Testis (tissue), 3 donors: ENCODE results near the gene RERE. TPM values are rescaled to one million over a fixed set of nuclear protein-coding genes. Genes with fewer than 3 reads are reported as not detected.
"Not testable (repeated sequence)": the region's sequence is repeated elsewhere in the genome, so short reads cannot be mapped to it uniquely, and the experiment has no call there.

ENCODE experiments used
- DNase-seq: peaks from one replicate; pipeline ENCODE4 v3.0.0-alpha.2; 2019
- H3K27ac ChIP-seq, 2 donors: fragments of 200-600 bp; sonication (generic); one replicate each; pipeline ENCODE4 v1.5.1; 2019
- H3K27me3 ChIP-seq: fragments of 200-600 bp; sonication (generic); one replicate; pipeline ENCODE4 v1.5.1; 2019
- H3K36me3 ChIP-seq: fragments of 200-600 bp; sonication (generic); one replicate; pipeline ENCODE4 v1.5.1; 2017; ENCODE audit warnings: low read depth; ENCODE audit errors: missing control alignments
- H3K4me1 ChIP-seq: fragments of 200-600 bp; sonication (generic); one replicate; pipeline ENCODE4 v1.5.1; 2019
- H3K4me3 ChIP-seq, 2 donors: fragments of 200-600 bp; sonication (generic); one replicate each; pipeline ENCODE4 v1.5.1; 2017 to 2019
- H3K9me3 ChIP-seq: fragments of 200-600 bp; sonication (generic); one replicate; pipeline ENCODE4 v1.5.1; 2017
- CTCF ChIP-seq, 3 experiments: fragments of 450-650 bp in 2 of 3; fragments of 200-600 bp in 1 of 3; sonication (generic) in 1 of 3; IDR thresholded peaks; one replicate each; pipeline ENCODE4 v1.5.1; 2016 to 2019; ENCODE audit warnings: antibody characterized with exemption in 3 of 3, mild to moderate bottlenecking in 2 of 3, moderate library complexity in 1 of 3
- POLR2A ChIP-seq: fragments of 450-650 bp; IDR thresholded peaks from one replicate; pipeline ENCODE4 v1.6.1; 2017; ENCODE audit warnings: antibody characterized with exemption, mild to moderate bottlenecking, moderate library complexity
- WGBS, 2 donors: methylation state at CpG; one replicate each; pipeline ENCODE4 v1.1.5; 2018; 5-methylcytosine and 5-hydroxymethylcytosine counted together
- intact Hi-C: fragments of 100-400 bp; cut with DNase I; formaldehyde crosslinking; loops from one replicate; pipeline ENCODE4 v1.15.1; 2023; ENCODE audit warnings: low total_unique reads
- polyA plus RNA-seq: library from polyadenylated mRNA; stranded (reverse); fragments of 350-450 nt; fragmentation: Illumina TruSeq; extraction: RNeasy Lipid Tissue Mini Kit (QIAGEN cat#74804); gene quantifications from one replicate; pipeline ENCODE4 v1.2.3, GENCODE V29; 2014; ENCODE audit warnings: low read depth, low replicate concordance; ENCODE audit not compliant: insufficient read depth
- total RNA-seq, 2 donors: library from RNA; depleted of rRNA; stranded (reverse); fragments of >200 nt; gene quantifications; one replicate each; pipeline ENCODE4 v1.2.3, GENCODE V29; 2016

RERE gene
- total and polyA plus RNA-seq, 3 donors from 2014 or later: 90.8 to 229 (median 203) TPM

- Histone ChIP-seq H3K36me3 (no peaks in the 10 kb centered on the region), H3K27ac (no peak overlapping the region), H3K4me1 (peaks cover 32% of the 10 kb centered on the region), H3K4me3 (no peak overlapping the region), H3K27me3 (no peaks in the 10 kb centered on the region), H3K9me3 (no peaks in the 10 kb centered on the region)
- WGBS, 2 donors: 44 to 50% methylated on average over 1 of the region's 1 CpG
- no peak for TF ChIP-seq CTCF (IDR thresholded peaks at IDR 0.05)
- TF ChIP-seq POLR2A: no peak
- intact Hi-C loops: no loop called here
- no peak for DNase-seq
Measured at GRCh38 chr1:8595941-8596340, 221.5 kb downstream of the RERE start.

DNA sequence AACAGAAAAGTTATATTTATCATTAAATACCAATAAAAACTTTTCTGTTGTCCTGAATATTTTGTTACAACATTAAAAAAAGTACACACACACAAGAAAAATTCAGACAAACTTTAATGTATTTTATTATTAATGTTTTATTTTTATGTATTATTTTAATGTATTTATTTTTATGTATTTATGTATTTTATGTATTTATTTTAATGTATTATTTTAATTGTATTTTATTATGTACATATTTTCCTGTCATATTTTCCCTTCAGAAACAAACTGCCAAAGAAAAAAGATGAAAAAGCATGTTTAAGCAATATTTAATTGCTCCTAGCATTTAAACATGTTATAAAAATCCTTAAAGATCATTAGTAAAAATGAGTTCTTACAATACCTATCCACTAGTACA lies 222.1 kb downstream of the RERE start:
- Histone ChIP-seq H3K27me3 (no peaks in the 10 kb centered on the region), H3K4me1 (peaks cover 32% of the 10 kb centered on the region), H3K27ac (no peak overlapping the region), H3K4me3 (no peak overlapping the region), H3K36me3 (no peaks in the 10 kb centered on the region), H3K9me3 (no peaks in the 10 kb centered on the region)
- TF ChIP-seq CTCF (IDR thresholded peaks at IDR 0.05) (no peak), POLR2A (no peak)
- intact Hi-C loops: no loop called here
- DNase-seq: no peak

DNA sequence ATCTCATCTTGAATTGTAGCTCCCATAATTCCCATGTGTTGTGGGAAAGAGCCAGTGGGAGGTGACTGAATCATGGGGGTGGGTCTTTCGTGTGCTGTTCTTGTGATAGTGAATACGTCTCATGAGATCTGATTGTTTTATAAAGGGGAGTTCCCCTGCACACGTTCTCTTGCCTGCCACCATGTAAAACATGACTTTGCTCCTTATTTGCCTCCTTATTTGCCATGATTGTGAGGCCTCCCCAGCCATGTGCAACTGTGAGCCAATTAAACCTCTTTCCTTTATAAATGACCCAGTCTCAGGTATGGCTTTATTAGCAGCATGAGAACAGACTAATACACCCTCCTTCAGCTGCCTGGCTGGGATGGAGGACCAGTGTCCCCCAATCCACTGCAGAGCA lies 224.1 kb downstream of the RERE start:
- WGBS, 2 donors: 84 to 88% methylated on average over 3 of the region's 3 CpGs
- H3K9me3 ChIP-seq, H3K4me3 ChIP-seq, H3K27ac ChIP-seq, DNase-seq, H3K27me3 ChIP-seq, intact Hi-C loops, H3K36me3 ChIP-seq: not testable (repeated sequence)
- H3K4me1 ChIP-seq: peaks cover 22% of the 10 kb centered on the region

DNA sequence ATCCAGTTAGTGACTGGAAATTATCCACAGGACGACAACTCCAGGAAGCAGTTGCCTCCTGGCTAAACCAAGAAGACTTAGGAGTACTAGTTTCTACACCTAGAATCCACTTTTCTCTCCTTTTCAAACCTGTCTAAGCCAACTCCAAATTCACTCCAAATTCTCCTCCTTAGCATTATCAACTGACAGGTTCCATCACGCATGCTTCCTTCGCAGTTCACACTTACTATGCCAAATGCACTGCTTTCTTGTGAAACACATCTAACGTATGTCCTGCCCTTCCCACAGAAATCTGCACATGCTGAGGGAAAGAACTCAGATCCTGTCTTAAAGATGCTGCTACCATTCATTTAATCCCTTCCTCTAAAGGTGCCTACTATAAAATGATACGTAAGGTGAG lies 225.9 kb downstream of the RERE start:
- DNase-seq: no peak
- no peak for TF ChIP-seq POLR2A
- TF ChIP-seq CTCF (IDR thresholded peaks at IDR 0.05): no peak
- intact Hi-C loops: no loop called here
- Histone ChIP-seq H3K27me3 (no peaks in the 10 kb centered on the region), H3K27ac (no peak overlapping the region), H3K4me3 (no peak overlapping the region), H3K4me1 (peaks cover 15% of the 10 kb centered on the region), H3K36me3 (no peaks in the 10 kb centered on the region), H3K9me3 (no peaks in the 10 kb centered on the region)
- 91 to 94% methylated on average over 5 of the region's 5 CpGs for WGBS, 2 donors

DNA sequence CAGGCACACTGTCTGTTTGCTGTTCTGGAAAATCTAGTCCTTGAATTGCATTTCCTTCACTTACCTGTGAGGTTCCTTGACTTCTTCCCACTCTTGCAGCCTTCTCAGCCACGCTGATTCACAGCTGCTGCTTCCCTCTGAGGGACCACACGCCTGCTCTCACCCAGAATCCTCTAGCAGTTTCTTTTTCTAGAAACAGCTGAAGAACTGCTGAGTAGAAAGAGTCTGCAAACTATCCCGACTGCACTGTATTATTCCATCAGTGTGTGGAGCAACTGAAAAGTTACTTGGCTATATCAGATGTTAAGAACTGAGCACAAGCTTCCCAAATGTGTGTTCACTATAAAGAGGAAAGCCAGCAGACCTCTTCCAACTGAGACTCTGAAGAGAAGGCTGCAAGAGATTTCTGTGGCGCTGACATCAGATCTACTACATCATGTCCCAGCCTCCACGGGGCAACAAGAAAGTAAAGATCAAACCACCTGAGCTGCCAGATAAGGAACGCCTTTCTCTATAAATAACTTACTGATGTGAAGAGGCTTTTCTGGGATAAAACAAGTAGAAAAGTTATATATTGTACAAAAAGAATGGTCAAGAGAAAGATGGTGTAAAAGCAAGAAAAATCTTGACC lies 226.6 kb downstream of the RERE start:
- Histone ChIP-seq H3K27me3 (no peaks in the 10 kb centered on the region), H3K9me3 (no peaks in the 10 kb centered on the region), H3K36me3 (no peaks in the 10 kb centered on the region), H3K4me3 (no peak overlapping the region), H3K4me1 (peaks cover 9% of the 10 kb centered on the region), H3K27ac (peak overlapping the region in 1 of 2 donors; percentile 35)
- 50 to 56% methylated on average over 6 of the region's 6 CpGs for WGBS, 2 donors
- TF ChIP-seq CTCF (IDR thresholded peaks at IDR 0.05): no peak
- TF ChIP-seq POLR2A: no peak
- peak; percentile 20 for DNase-seq
- intact Hi-C loops: no loop called here
